ENCODE results near the gene ZNF775. TPM values are rescaled to one million over a fixed set of nuclear protein-coding genes. Genes with fewer than 3 reads are reported as not detected.

The ZNF775 gene
- total RNA-seq (1 to 10 TPM; 5.6 to 5.9 TPM), polyA plus RNA-seq (1 to 10 TPM; 1.5 to 7.6 (median 3.1) TPM), total RNA-seq (1.4 to 9.6 (median 3.5) reads per million in 6 experiments)

- H3K9me3 Mint-ChIP-seq, result no peaks in the 10 kb centered on the region
- DNase-seq (peak; percentile 88 to 94 (median 91)), ATAC-seq (peak; percentile 93 to 96)
- H3K27ac Mint-ChIP-seq, result peak within 1 kb of the TSS; percentile 85 to 93 (median 90)
- H3K4me3 Mint-ChIP-seq, result peak within 1 kb of the TSS; percentile 82 to 95 (median 90)
- H3K36me3 Mint-ChIP-seq, result peaks cover 0 to 5% (median 0%) of the 10 kb centered on the region in 3 donors
- POLR2A ChIA-PET, result interaction anchor here (1.0 to 2.5 kb wide), 6 partner anchors 10 to 27 kb away, joined by 3 to 37 read pairs (median 7); partner anchors contain the start of gene REPIN1
- H3K27me3 Mint-ChIP-seq, result no peaks in the 10 kb centered on the region
- H3K4me1 Mint-ChIP-seq, result peaks cover 27 to 65% (median 60%) of the 10 kb centered on the region in 4 donors
Measured at GRCh38 chr7:150378853-150379440, at the start of gene ZNF775. Gene ZNF775, plus strand, starts transcription at chr7:150379330. Its CDS starts 9,141 bp downstream, at chr7:150388471.

GRCh38 chr7:150329331-150330120 is 49.6 kb upstream of the ZNF775 start:
- POLR2A ChIA-PET, result interaction anchor here (0.6 kb wide), 1 partner anchor 1163 kb away, joined by 3 read pairs; no protein-coding TSS in a partner anchor
- H3K4me1 Mint-ChIP-seq, result peaks cover 11 to 23% (median 19%) of the 10 kb centered on the region in 4 donors
- no peaks in the 10 kb centered on the region for H3K27me3 Mint-ChIP-seq
- no peaks in the 10 kb centered on the region for H3K9me3 Mint-ChIP-seq
- ATAC-seq, result no peak
- H3K27ac Mint-ChIP-seq, result no peak overlapping the region
- no peak overlapping the region for H3K4me3 Mint-ChIP-seq
- H3K36me3 Mint-ChIP-seq, result peaks cover 10 to 60% (median 12%) of the 10 kb centered on the region in 3 donors
- DNase-seq, result no peak

GRCh38 chr7:150330211-150330885 is 48.8 kb upstream of the ZNF775 start:
- Mint-ChIP-seq H3K27me3 (no peaks in the 10 kb centered on the region), H3K4me3 (no peak overlapping the region), H3K4me1 (peaks cover 2 to 15% (median 12%) of the 10 kb centered on the region in 4 donors), H3K36me3 (peaks cover 10 to 55% (median 12%) of the 10 kb centered on the region in 3 donors), H3K9me3 (no peaks in the 10 kb centered on the region), H3K27ac (no peak overlapping the region)
- ATAC-seq, result no peak
- DNase-seq, result no peak
- POLR2A ChIA-PET, result interaction anchor here (0.6 kb wide), 1 partner anchor 1162 kb away, joined by 3 read pairs; no protein-coding TSS in a partner anchor

- no peaks in the 10 kb centered on the region for H3K27me3 Mint-ChIP-seq
- H3K9me3 Mint-ChIP-seq, result no peaks in the 10 kb centered on the region
- peaks cover 7 to 47% (median 9%) of the 10 kb centered on the region in 3 donors for H3K36me3 Mint-ChIP-seq
- H3K27ac Mint-ChIP-seq, result peak overlapping the region in 1 of 10 donors; percentile 21
- H3K4me1 Mint-ChIP-seq, result peaks cover 0 to 11% (median 6%) of the 10 kb centered on the region in 4 donors
- DNase-seq, result no peak
- H3K4me3 Mint-ChIP-seq, result no peak overlapping the region
- POLR2A ChIA-PET, result no interaction called here
- no peak for ATAC-seq
Measured at GRCh38 chr7:150332852-150333635, 46.1 kb upstream of the ZNF775 start.

- no peak for ATAC-seq
- peak overlapping the region in 1 of 10 donors; percentile 21 for H3K27ac Mint-ChIP-seq
- H3K36me3 Mint-ChIP-seq, result peaks cover 4 to 42% (median 8%) of the 10 kb centered on the region in 3 donors
- no peaks in the 10 kb centered on the region for H3K9me3 Mint-ChIP-seq
- DNase-seq, result no peak
- POLR2A ChIA-PET, result no interaction called here
- H3K4me1 Mint-ChIP-seq, result peaks cover 0 to 13% (median 7%) of the 10 kb centered on the region in 4 donors
- H3K4me3 Mint-ChIP-seq, result no peak overlapping the region
- no peaks in the 10 kb centered on the region for H3K27me3 Mint-ChIP-seq
Measured at GRCh38 chr7:150333659-150334058, 45.5 kb upstream of the ZNF775 start.

GRCh38 chr7:150334108-150334507 is 45.0 kb upstream of the ZNF775 start:
- no peak overlapping the region for H3K4me3 Mint-ChIP-seq
- DNase-seq, result no peak
- H3K4me1 Mint-ChIP-seq, result peaks cover under 1 to 17% (median 7%) of the 10 kb centered on the region in 4 donors
- H3K27ac Mint-ChIP-seq, result peak overlapping the region in 1 of 10 donors; percentile 71
- peaks cover 1 to 41% (median 8%) of the 10 kb centered on the region in 3 donors for H3K36me3 Mint-ChIP-seq
- H3K27me3 Mint-ChIP-seq, result no peaks in the 10 kb centered on the region
- no peak for ATAC-seq
- H3K9me3 Mint-ChIP-seq, result no peaks in the 10 kb centered on the region
- POLR2A ChIA-PET, result no interaction called here

- POLR2A ChIA-PET, result no interaction called here
- ATAC-seq, result no peak
- peaks cover 0 to 36% (median 8%) of the 10 kb centered on the region in 3 donors for H3K36me3 Mint-ChIP-seq
Measured at GRCh38 chr7:150335108-150335773, 43.9 kb upstream of the ZNF775 start.

GRCh38 chr7:150335774-150336112 is 43.4 kb upstream of the ZNF775 start:
- Mint-ChIP-seq H3K36me3 (peaks cover 0 to 32% (median 8%) of the 10 kb centered on the region in 3 donors), H3K9me3 (no peaks in the 10 kb centered on the region), H3K4me1 (peaks cover 5 to 32% (median 13%) of the 10 kb centered on the region in 4 donors), H3K27ac (peak overlapping the region in 2 of 10 donors; percentile 15 to 35), H3K27me3 (peaks cover 0 to 13% (median 5%) of the 10 kb centered on the region in 5 donors), H3K4me3 (no peak overlapping the region)
- POLR2A ChIA-PET, result no interaction called here
- ATAC-seq (no peak), DNase-seq (no peak)

More at GRCh38 chr7:150335108-150335773, 43.9 kb upstream of the ZNF775 start:
- Mint-ChIP-seq H3K9me3 (no peaks in the 10 kb centered on the region), H3K27ac (peak overlapping the region in 1 of 10 donors; percentile 59), H3K4me3 (no peak overlapping the region), H3K27me3 (peaks cover 0 to 8% (median 4%) of the 10 kb centered on the region in 5 donors), H3K4me1 (peaks cover 4 to 29% (median 12%) of the 10 kb centered on the region in 4 donors)
- no peak for DNase-seq

GRCh38 chr7:150336746-150337145 is 42.4 kb upstream of the ZNF775 start:
- POLR2A ChIA-PET, result no interaction called here
- peaks cover 0 to 27% (median 5%) of the 10 kb centered on the region in 3 donors for H3K36me3 Mint-ChIP-seq
- H3K4me3 Mint-ChIP-seq, result no peak overlapping the region
- no peak overlapping the region for H3K27ac Mint-ChIP-seq
- DNase-seq (no peak), ATAC-seq (no peak)
- H3K9me3 Mint-ChIP-seq, result no peaks in the 10 kb centered on the region
- H3K27me3 Mint-ChIP-seq, result peaks cover 0 to 22% (median 7%) of the 10 kb centered on the region in 5 donors
- peaks cover 7 to 27% (median 13%) of the 10 kb centered on the region in 4 donors for H3K4me1 Mint-ChIP-seq

GRCh38 chr7:150337179-150337578 is 42.0 kb upstream of the ZNF775 start:
- peaks cover 0 to 27% (median 9%) of the 10 kb centered on the region in 3 donors for H3K36me3 Mint-ChIP-seq
- ATAC-seq (no peak), DNase-seq (no peak)
- H3K4me3 Mint-ChIP-seq, result no peak overlapping the region
- H3K9me3 Mint-ChIP-seq, result no peaks in the 10 kb centered on the region
- POLR2A ChIA-PET, result interaction anchor here (1.1 kb wide), 1 partner anchor 14 kb away, joined by 3 read pairs; the partner anchor contains the start of genes ACTR3C and LRRC61
- H3K27ac Mint-ChIP-seq, result no peak overlapping the region
- H3K27me3 Mint-ChIP-seq, result peaks cover 2 to 26% (median 10%) of the 10 kb centered on the region in 5 donors
- H3K4me1 Mint-ChIP-seq, result peaks cover 7 to 31% (median 16%) of the 10 kb centered on the region in 4 donors

- Mint-ChIP-seq H3K4me3 (peak overlapping the region in 1 of 10 donors; percentile 18), H3K36me3 (peaks cover 0 to 27% (median 10%) of the 10 kb centered on the region in 3 donors), H3K9me3 (no peaks in the 10 kb centered on the region), H3K4me1 (peaks cover 7 to 33% (median 16%) of the 10 kb centered on the region in 4 donors), H3K27me3 (peaks cover 4 to 31% (median 12%) of the 10 kb centered on the region in 5 donors), H3K27ac (no peak overlapping the region)
- POLR2A ChIA-PET, result interaction anchor here (1.1 kb wide), 1 partner anchor 15 kb away, joined by 3 read pairs; the partner anchor contains the start of genes ACTR3C and LRRC61
- ATAC-seq (no peak), DNase-seq (no peak)
Measured at GRCh38 chr7:150337659-150338081, 41.5 kb upstream of the ZNF775 start.
